ENCODE measurements around the gene BMPER. TPM values are rescaled to one million over a fixed set of nuclear protein-coding genes. Genes with fewer than 3 reads are reported as not detected.
A peak's percentile ranks its signal among the peaks of the same experiment; 100 is the strongest.

BMPER gene
- polyA plus RNA-seq, 1 experiment = 8.8 TPM

GRCh38 chr7:34160261-34160752, 255.0 kb downstream of the BMPER start:
- Histone ChIP-seq H3K4me3 (ENCODE audit: low read depth, low read length) (no peak overlapping the region), H3K36me3 (ENCODE audit: control insufficient read depth, insufficient read depth, low read length) (no peaks in the 10 kb centered on the region), H3K27me3 (ENCODE audit: control insufficient read depth, insufficient read depth, low read length) (no peaks in the 10 kb centered on the region)
- no peak for TF ChIP-seq CTCF (IDR thresholded peaks at IDR 0.05; ENCODE audit: insufficient read depth, low read depth, low read length)
- ChIA-PET CTCF (interaction anchor here (0.8 to 1.3 kb wide), 8 partner anchors 12 to 179 kb away, joined by 3 to 5 read pairs (median 3); no protein-coding TSS in a partner anchor), POLR2A (interaction anchor here (0.6 kb wide), 1 partner anchor 100 kb away, joined by 14 read pairs; no protein-coding TSS in a partner anchor)
- DNase-seq (ENCODE audit: low read depth) = peak; percentile 96

GRCh38 chr7:34162027-34162565, 256.8 kb downstream of the BMPER start:
- POLR2A ChIA-PET = no interaction called here
- TF ChIP-seq CTCF (IDR thresholded peaks at IDR 0.05; ENCODE audit: insufficient read depth, low read depth, low read length) = no peak
- CTCF ChIA-PET = interaction anchor here (0.6 to 2.5 kb wide), 4 partner anchors 28 to 1769 kb away, joined by 3 to 15 read pairs (median 6); no protein-coding TSS in a partner anchor
- Histone ChIP-seq H3K36me3 (ENCODE audit: control insufficient read depth, insufficient read depth, low read length) (no peaks in the 10 kb centered on the region), H3K27me3 (ENCODE audit: control insufficient read depth, insufficient read depth, low read length) (no peaks in the 10 kb centered on the region), H3K4me3 (ENCODE audit: low read depth, low read length) (no peak overlapping the region)
- no peak for DNase-seq (ENCODE audit: low read depth)

GRCh38 chr7:34162677-34163076, 257.3 kb downstream of the BMPER start:
- Histone ChIP-seq H3K36me3 (ENCODE audit: control insufficient read depth, insufficient read depth, low read length) (no peaks in the 10 kb centered on the region), H3K27me3 (ENCODE audit: control insufficient read depth, insufficient read depth, low read length) (no peaks in the 10 kb centered on the region), H3K4me3 (ENCODE audit: low read depth, low read length) (no peak overlapping the region)
- no peak for DNase-seq (ENCODE audit: low read depth)
- ChIA-PET CTCF (interaction anchor here (1.0 to 2.5 kb wide), 5 partner anchors 28 to 180 kb away, joined by 3 to 15 read pairs (median 4); no protein-coding TSS in a partner anchor), POLR2A (no interaction called here)
- TF ChIP-seq CTCF (IDR thresholded peaks at IDR 0.05; ENCODE audit: insufficient read depth, low read depth, low read length) = no peak

- TF ChIP-seq CTCF (IDR thresholded peaks at IDR 0.05; ENCODE audit: insufficient read depth, low read depth, low read length) = no peak
- DNase-seq (ENCODE audit: low read depth) = no peak
- Histone ChIP-seq H3K4me3 (ENCODE audit: low read depth, low read length) (no peak overlapping the region), H3K27me3 (ENCODE audit: control insufficient read depth, insufficient read depth, low read length) (no peaks in the 10 kb centered on the region), H3K36me3 (ENCODE audit: control insufficient read depth, insufficient read depth, low read length) (no peaks in the 10 kb centered on the region)
- ChIA-PET CTCF (interaction anchor here (0.6 to 2.5 kb wide), 5 partner anchors 27 to 181 kb away, joined by 3 to 15 read pairs (median 3); no protein-coding TSS in a partner anchor), POLR2A (no interaction called here)
These were observed 258.6 kb downstream of the BMPER start for GRCh38 chr7:34163956-34164355.

- ChIA-PET CTCF (interaction anchor here (0.8 to 2.3 kb wide), 11 partner anchors 8 to 922 kb away, joined by 3 to 13 read pairs (median 3); no protein-coding TSS in a partner anchor), POLR2A (no interaction called here)
These were observed 260.1 kb downstream of the BMPER start for GRCh38 chr7:34165466-34165865.

More at GRCh38 chr7:34165466-34165865, 260.1 kb downstream of the BMPER start:
- Histone ChIP-seq H3K27me3 (ENCODE audit: control insufficient read depth, insufficient read depth, low read length) (no peaks in the 10 kb centered on the region), H3K4me3 (ENCODE audit: low read depth, low read length) (no peak overlapping the region), H3K36me3 (ENCODE audit: control insufficient read depth, insufficient read depth, low read length) (no peaks in the 10 kb centered on the region)
- DNase-seq (ENCODE audit: low read depth) = no peak
- TF ChIP-seq CTCF (IDR thresholded peaks at IDR 0.05; ENCODE audit: insufficient read depth, low read depth, low read length) = no peak
